WTC11 (cell line): ENCODE data around the gene SERBP1. TPM values are rescaled to one million over a fixed set of nuclear protein-coding genes. Genes with fewer than 3 reads are reported as not detected.

Experiments used
- ATAC-seq: fragments of 200-7000 bp; cut with Tn5 transposase; 2 replicates; pipeline ENCODE4 v1.10.0; 2021; ENCODE audit warnings: mild to moderate bottlenecking, moderate library complexity
- CTCF ChIA-PET: fragments of 300-600 bp; sonication (Branson Sonifier 250); formaldehyde crosslinking; loops from one replicate; lab custom pipeline; 2021; ENCODE audit warnings: antibody characterized with exemption; lab: Charles Lee
- POLR2A ChIA-PET: fragments of 350-600 bp; sonication (Branson Sonifier 250); formaldehyde crosslinking; loops from one replicate; lab custom pipeline; 2021; ENCODE audit warnings: antibody characterized with exemption; lab: Charles Lee
- DNase-seq: peaks from one replicate; pipeline ENCODE4 v3.0.0; 2021; ENCODE audit warnings: low spot score
- H3K27ac Mint-ChIP-seq: 2 replicates; pipeline ENCODE4 v1.8.0; 2021; ENCODE audit warnings: mixed read lengths
- H3K27me3 Mint-ChIP-seq: 2 replicates; pipeline ENCODE4 v1.8.0; 2021; ENCODE audit warnings: low read depth, mild to moderate bottlenecking, moderate library complexity, mixed read lengths
- H3K36me3 Mint-ChIP-seq: 2 replicates; pipeline ENCODE4 v1.8.0; 2021; ENCODE audit warnings: mixed read lengths
- H3K4me1 Mint-ChIP-seq: 2 replicates; pipeline ENCODE4 v1.8.0; 2022; ENCODE audit warnings: mixed read lengths
- H3K4me3 Mint-ChIP-seq: 2 replicates; pipeline ENCODE4 v1.8.0; 2021; ENCODE audit warnings: mild to moderate bottlenecking, moderate library complexity, mixed read lengths
- H3K9me3 Mint-ChIP-seq: 2 replicates; pipeline ENCODE4 v1.8.0; 2021; ENCODE audit warnings: mixed read lengths
- ATF2 ChIP-seq: sonication (generic); formaldehyde crosslinking; IDR thresholded peaks from 2 replicates; pipeline ENCODE4 v1.8.1; 2022; ENCODE audit warnings: low read depth, missing genetic modification reagents, borderline replicate concordance
- CBFB ChIP-seq: sonication (generic); formaldehyde crosslinking; IDR thresholded peaks from 2 replicates; pipeline ENCODE4 v1.8.1; 2022; ENCODE audit warnings: mild to moderate bottlenecking, low read depth, missing genetic modification reagents
- E2F1 ChIP-seq: sonication (generic); formaldehyde crosslinking; IDR thresholded peaks from 2 replicates; pipeline ENCODE4 v1.8.0; 2022; ENCODE audit warnings: mild to moderate bottlenecking, missing genetic modification reagents
- EMX1 ChIP-seq: fragments of 250-450 bp; sonication (Bioruptor Pico); IDR thresholded peaks from 2 replicates; pipeline ENCODE4 v1.8.0; 2021; ENCODE audit warnings: mild to moderate bottlenecking
- GRHL2 ChIP-seq: fragments of 250-450 bp; sonication (Bioruptor Pico); IDR thresholded peaks from 2 replicates; pipeline ENCODE4 v1.8.0; 2022; ENCODE audit warnings: mild to moderate bottlenecking, moderate library complexity; ENCODE audit not compliant: insufficient replicate concordance, severe bottlenecking
- HMGA2 ChIP-seq: fragments of 250-450 bp; sonication (Bioruptor Pico); IDR thresholded peaks from 2 replicates; pipeline ENCODE4 v1.4.0; 2021; ENCODE audit warnings: mild to moderate bottlenecking, moderate library complexity
- IRF2 ChIP-seq: sonication (generic); formaldehyde crosslinking; IDR thresholded peaks from 2 replicates; pipeline ENCODE4 v1.8.0; 2022; ENCODE audit warnings: low read depth, missing genetic modification reagents, borderline replicate concordance
- JAZF1 ChIP-seq: fragments of 250-450 bp; sonication (Bioruptor Pico); IDR thresholded peaks from 2 replicates; pipeline ENCODE4 v1.9.0; 2021; ENCODE audit warnings: moderate library complexity, mild to moderate bottlenecking, inconsistent platforms
- NR2C2 ChIP-seq: sonication (generic); formaldehyde crosslinking; IDR thresholded peaks from 2 replicates; pipeline ENCODE4 v1.8.0; 2022; ENCODE audit warnings: mild to moderate bottlenecking, missing genetic modification reagents
- SMAD3 ChIP-seq: sonication (generic); formaldehyde crosslinking; IDR thresholded peaks from 2 replicates; pipeline ENCODE4 v1.8.0; 2022; ENCODE audit warnings: missing genetic modification reagents, mild to moderate bottlenecking, borderline replicate concordance
- TCF7 ChIP-seq: sonication (generic); formaldehyde crosslinking; IDR thresholded peaks from 2 replicates; pipeline ENCODE4 v1.8.0; 2022; ENCODE audit warnings: mild to moderate bottlenecking, low read depth, missing genetic modification reagents, moderate library complexity
- ZMAT4 ChIP-seq: fragments of 250-450 bp; sonication (Bioruptor Pico); IDR thresholded peaks from 2 replicates; pipeline ENCODE4 v1.9.0; 2021; ENCODE audit warnings: mild to moderate bottlenecking
- ZNF121 ChIP-seq: sonication (generic); formaldehyde crosslinking; IDR thresholded peaks from 2 replicates; pipeline ENCODE4 v1.8.0; 2023; ENCODE audit warnings: missing genetic modification reagents
- ZNF263 ChIP-seq: sonication (generic); formaldehyde crosslinking; IDR thresholded peaks from 2 replicates; pipeline ENCODE4 v1.8.1; 2022; ENCODE audit warnings: low read depth, mild to moderate bottlenecking, moderate library complexity, missing genetic modification reagents
- ZNF281 ChIP-seq: sonication (generic); formaldehyde crosslinking; IDR thresholded peaks from 2 replicates; pipeline ENCODE4 v1.8.0; 2023; ENCODE audit warnings: mild to moderate bottlenecking, missing genetic modification reagents
- ZNF396 ChIP-seq: fragments of 250-450 bp; sonication (Bioruptor Pico); IDR thresholded peaks from 2 replicates; pipeline ENCODE4 v1.8.0; 2021; ENCODE audit warnings: mild to moderate bottlenecking, moderate library complexity, borderline replicate concordance
- ZNF532 ChIP-seq: fragments of 250-450 bp; sonication (Bioruptor Pico); IDR thresholded peaks from 2 replicates; pipeline ENCODE4 v1.9.0; 2021; ENCODE audit warnings: mild to moderate bottlenecking, borderline replicate concordance
- total RNA-seq: library from RNA; stranded (reverse); gene quantifications from 3 replicates; pipeline ENCODE4 v1.2.3, GENCODE V29; 2021

Gene SERBP1
- total RNA-seq, 1 experiment from 2014 or later = 543 TPM

- no peak for TF ChIP-seq NR2C2 (CRISPR knock-in tag)
Measured at GRCh38 chr1:67394548-67394947, 35.7 kb downstream of the SERBP1 start (continued).

- ATAC-seq (no peak), DNase-seq (no peak)
- H3K4me3 Mint-ChIP-seq = no peak overlapping the region
- no peak for TF ChIP-seq CBFB (CRISPR knock-in tag)
- peaks cover 35% of the 10 kb centered on the region for H3K36me3 Mint-ChIP-seq
- no peaks in the 10 kb centered on the region for H3K27me3 Mint-ChIP-seq
- CTCF ChIA-PET = interaction anchor here (0.9 to 1.3 kb wide), 2 partner anchors 46 kb away, joined by 3 to 7 read pairs; no protein-coding TSS in a partner anchor
- POLR2A ChIA-PET = interaction anchor here (0.6 kb wide), 1 partner anchor 51 kb away, joined by 3 read pairs; no protein-coding TSS in a partner anchor
- no peaks in the 10 kb centered on the region for H3K9me3 Mint-ChIP-seq
- peaks cover 45% of the 10 kb centered on the region for H3K4me1 Mint-ChIP-seq
- H3K27ac Mint-ChIP-seq = peak overlapping the region; percentile 1; the same call in 1 of the 2 replicates
Measured at GRCh38 chr1:67393737-67394136, 36.5 kb downstream of the SERBP1 start.

- no peak overlapping the region for H3K27ac Mint-ChIP-seq
- TF ChIP-seq E2F1 (CRISPR knock-in tag) = no peak
- TF ChIP-seq ZNF281 = no peak
- TF ChIP-seq ZNF396 = no peak
- no peak for TF ChIP-seq HMGA2 (CRISPR knock-in tag)
- no peak for TF ChIP-seq TCF7
- TF ChIP-seq JAZF1 (CRISPR knock-in tag) = no peak
- TF ChIP-seq ATF2 (CRISPR knock-in tag) = no peak
- no peak for TF ChIP-seq SMAD3 (CRISPR knock-in tag)
- no peak for TF ChIP-seq GRHL2 (CRISPR knock-in tag)
- TF ChIP-seq ZNF263 (CRISPR knock-in tag) = no peak
- no peak for TF ChIP-seq IRF2 (CRISPR knock-in tag)
- TF ChIP-seq, all 79 proteins: peak for 0
- no peak; the same call in 1 of the 2 replicates for ATAC-seq
- H3K9me3 Mint-ChIP-seq = no peaks in the 10 kb centered on the region
- H3K27me3 Mint-ChIP-seq = no peaks in the 10 kb centered on the region
- peaks cover 40% of the 10 kb centered on the region for H3K4me1 Mint-ChIP-seq
- no peak overlapping the region for H3K4me3 Mint-ChIP-seq
- no peak for DNase-seq
- ChIA-PET CTCF (interaction anchor here (1.3 kb wide), 1 partner anchor 45 kb away, joined by 7 read pairs; no protein-coding TSS in a partner anchor), POLR2A (interaction anchor here (0.6 kb wide), 1 partner anchor 52 kb away, joined by 3 read pairs; no protein-coding TSS in a partner anchor)
- H3K36me3 Mint-ChIP-seq = peaks cover 34% of the 10 kb centered on the region
Measured at GRCh38 chr1:67393240-67393639, 37.0 kb downstream of the SERBP1 start.

- Mint-ChIP-seq H3K36me3 (peaks cover 23% of the 10 kb centered on the region), H3K4me1 (peaks cover 36% of the 10 kb centered on the region), H3K27ac (no peak overlapping the region), H3K9me3 (peaks cover 9% of the 10 kb centered on the region), H3K4me3 (no peak overlapping the region; the same call in 1 of the 2 replicates), H3K27me3 (peaks cover 2% of the 10 kb centered on the region; the same call in 1 of the 2 replicates)
- ATAC-seq (peak; percentile 79), DNase-seq (no peak)
- POLR2A ChIA-PET = interaction anchor here (1.4 kb wide), 1 partner anchor 42 kb away, joined by 4 read pairs; no protein-coding TSS in a partner anchor
- CTCF ChIA-PET = interaction anchor here (0.6 to 1.9 kb wide), 3 partner anchors 19 to 150 kb away, joined by 3 to 7 read pairs (median 4); no protein-coding TSS in a partner anchor
- no peak for TF ChIP-seq ZNF532
- TF ChIP-seq ZNF121 = no peak
- no peak for TF ChIP-seq EMX1 (CRISPR knock-in tag)
- no peak for TF ChIP-seq ZMAT4 (CRISPR knock-in tag)
Measured at GRCh38 chr1:67390041-67390887, 39.9 kb downstream of the SERBP1 start.
